Liver (tissue), 9 donors: Measurements from ENCODE around the gene DMD. TPM values are rescaled to one million over a fixed set of nuclear protein-coding genes. Genes with fewer than 3 reads are reported as not detected.

Experiments used
- DNase-seq: peaks from one replicate; pipeline ENCODE4 v3.0.0-alpha.2; 2017; ENCODE audit warnings: low spot score
- H3K27ac ChIP-seq, 2 donors: one replicate each; pipeline ENCODE4 v1.7.0; 2013; ENCODE audit warnings: inconsistent platforms in 2 of 2, low read length in 2 of 2, control low read depth in 1 of 2, low read depth in 1 of 2, mild to moderate bottlenecking in 1 of 2
- H3K27me3 ChIP-seq, 4 donors: one replicate each; pipeline versions ENCODE4 v1.6.1 to v1.7.0; 2013; ENCODE audit warnings: low read length in 3 of 4, inconsistent platforms in 1 of 4, mild to moderate bottlenecking in 1 of 4, moderate library complexity in 1 of 4; ENCODE audit not compliant: control insufficient read depth in 4 of 4, insufficient read depth in 4 of 4
- H3K36me3 ChIP-seq, 4 donors: one replicate each; pipeline versions ENCODE4 v1.6.1 to v1.7.0; 2013; ENCODE audit warnings: low read length in 3 of 4, mild to moderate bottlenecking in 3 of 4, low read depth in 1 of 4, moderate library complexity in 1 of 4; ENCODE audit not compliant: control insufficient read depth in 4 of 4, insufficient read depth in 3 of 4
- H3K4me1 ChIP-seq, 4 donors: one replicate each; pipeline versions ENCODE4 v1.6.1 to v1.7.0; 2013; ENCODE audit warnings: low read length in 3 of 4, mild to moderate bottlenecking in 3 of 4, moderate library complexity in 1 of 4; ENCODE audit not compliant: control insufficient read depth in 4 of 4, insufficient read depth in 4 of 4
- H3K4me3 ChIP-seq, 3 donors: one replicate each; pipeline versions ENCODE4 v1.6.1 to v1.7.0; 2013; ENCODE audit warnings: low read length in 3 of 3, control low read depth in 1 of 3, low read depth in 1 of 3, mild to moderate bottlenecking in 1 of 3
- H3K9ac ChIP-seq, 2 donors: one replicate each; pipeline ENCODE4 v1.7.0; 2013; ENCODE audit warnings: low read length in 2 of 2, mild to moderate bottlenecking in 2 of 2, moderate library complexity in 2 of 2, control low read depth in 1 of 2, low read depth in 1 of 2
- H3K9me3 ChIP-seq, 4 donors: one replicate each; pipeline versions ENCODE4 v1.6.1 to v1.7.0; 2013; ENCODE audit warnings: low read length in 3 of 4; ENCODE audit not compliant: control insufficient read depth in 4 of 4
- ATF3 ChIP-seq: IDR thresholded peaks from 2 replicates; pipeline ENCODE4 v1.6.1; 2016; ENCODE audit warnings: antibody characterized with exemption
- CTCF ChIP-seq: fragments of 150-350 bp; IDR thresholded peaks from 2 replicates; pipeline ENCODE4 v1.5.1; 2017; ENCODE audit warnings: improper control_type of control experiment, low read depth, low read length; ENCODE audit not compliant: missing input control
- EGR1 ChIP-seq, 2 donors: IDR thresholded peaks; 2 replicates each; pipeline ENCODE4 v1.6.1; 2016 to 2018; ENCODE audit warnings: antibody characterized with exemption in 2 of 2, low read depth in 2 of 2
- FOXA1 ChIP-seq: IDR thresholded peaks from 2 replicates; pipeline ENCODE4 v1.6.1; 2016; ENCODE audit warnings: antibody characterized with exemption
- FOXA2 ChIP-seq: IDR thresholded peaks from 2 replicates; pipeline ENCODE4 v1.6.1; 2016; ENCODE audit warnings: antibody characterized with exemption
- GABPA ChIP-seq, 2 donors: IDR thresholded peaks in 1 of 2; conservative IDR thresholded peaks in 1 of 2; 2 replicates each; pipeline ENCODE4 v1.6.1; 2016; ENCODE audit warnings: antibody characterized with exemption in 2 of 2, mild to moderate bottlenecking in 1 of 2, moderate library complexity in 1 of 2
- HNF4A ChIP-seq, 2 donors: conservative IDR thresholded peaks; 2 replicates each; pipeline ENCODE4 v1.6.1; 2016; ENCODE audit warnings: antibody characterized with exemption in 2 of 2, mild to moderate bottlenecking in 2 of 2
- NR2F2 ChIP-seq: IDR thresholded peaks from 2 replicates; pipeline ENCODE4 v1.6.1; 2016; ENCODE audit warnings: antibody characterized with exemption
- RAD21 ChIP-seq, 2 donors: IDR thresholded peaks; 2 replicates each; pipeline ENCODE4 v1.6.1; 2016; ENCODE audit warnings: antibody characterized with exemption in 2 of 2, mild to moderate bottlenecking in 2 of 2
- REST ChIP-seq: IDR thresholded peaks from 2 replicates; pipeline ENCODE4 v1.6.1; 2016; ENCODE audit warnings: antibody characterized with exemption, mild to moderate bottlenecking
- RXRA ChIP-seq, 2 donors: IDR thresholded peaks; 2 replicates each; pipeline ENCODE4 v1.6.1; 2017 to 2018; ENCODE audit warnings: antibody characterized with exemption in 2 of 2, mild to moderate bottlenecking in 1 of 2
- SP1 ChIP-seq: IDR thresholded peaks from 2 replicates; pipeline ENCODE4 v1.6.1; 2018; ENCODE audit warnings: antibody characterized with exemption, mild to moderate bottlenecking
- TAF1 ChIP-seq: conservative IDR thresholded peaks from 2 replicates; pipeline ENCODE4 v1.6.1; 2016; ENCODE audit warnings: antibody characterized with exemption, mild to moderate bottlenecking
- YY1 ChIP-seq: IDR thresholded peaks from 2 replicates; pipeline ENCODE4 v1.6.1; 2016; ENCODE audit warnings: antibody characterized with exemption, mild to moderate bottlenecking
- WGBS: extraction: QIAGEN DNeasy Blood & Tissue Kit; methylation state at CpG from one replicate; pipeline ENCODE4 v1.1.7; 2013; 5-methylcytosine and 5-hydroxymethylcytosine counted together
- polyA plus RNA-seq, 2 donors: library from polyadenylated mRNA; stranded (reverse) in 1 of 2; unstranded in 1 of 2; fragments of 200-250 nt in 1 of 2; fragments of >200 nt in 1 of 2; fragmentation: Nextera tagmentation in 1 of 2; extraction: Ambion mirVana in 1 of 2; gene quantifications; one replicate each; pipeline versions ENCODE4 v1.2.1 to v1.2.3, GENCODE V29; 2013 to 2015
- total RNA-seq, 2 donors: library from RNA; depleted of rRNA; stranded (reverse); fragments of >200 nt; gene quantifications; one replicate each; pipeline ENCODE4 v1.2.3, GENCODE V29; 2014
- TF ChIP-seq, protein P1 (sequence below): IDR thresholded peaks from 2 replicates; pipeline ENCODE4 v1.6.1; 2016; ENCODE audit warnings: antibody characterized with exemption
- donor health status: healthy.
- donor health status: healthy.
- donor health status: healthy.
- donor health status: healthy.
- donor health status: healthy.

Gene DMD
- total and polyA plus RNA-seq, 4 donors, result 14.6 to 61.9 (median 23.9) TPM

DNA sequence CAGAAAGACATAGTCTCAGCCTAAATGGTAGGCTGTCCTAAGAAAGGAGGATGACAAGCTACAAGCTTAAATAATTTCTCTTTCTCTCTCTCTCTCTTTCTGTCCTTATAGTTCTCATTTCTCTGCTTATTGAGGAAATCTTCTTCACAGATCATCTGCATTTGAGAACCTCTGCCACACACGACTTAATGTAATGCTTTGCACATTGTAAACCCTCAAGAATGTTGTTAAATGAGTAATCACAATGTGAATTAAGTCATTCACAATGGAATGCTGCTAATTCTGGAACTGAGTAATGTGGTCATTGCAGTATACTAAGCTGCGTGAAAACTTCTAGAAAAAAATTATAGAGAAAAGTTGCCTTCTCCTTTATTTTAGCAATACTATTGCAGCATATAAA is 1630.6 kb downstream of the DMD start:
- TF ChIP-seq NR2F2 (no peak), TAF1 (no peak), FOXA1 (no peak), CTCF (no peak), FOXA2 (no peak), SP1 (no peak), YY1 (no peak), RAD21 (IDR thresholded peaks at IDR 0.05) (no peak), RXRA (IDR thresholded peaks at IDR 0.05) (no peak), EGR1 (IDR thresholded peaks at IDR 0.05; ENCODE audit: low read depth in 2 of 2) (no peak)
- TF ChIP-seq, protein P1, sequence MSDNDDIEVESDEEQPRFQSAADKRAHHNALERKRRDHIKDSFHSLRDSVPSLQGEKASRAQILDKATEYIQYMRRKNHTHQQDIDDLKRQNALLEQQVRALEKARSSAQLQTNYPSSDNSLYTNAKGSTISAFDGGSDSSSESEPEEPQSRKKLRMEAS, result no peak
- no peaks in the 10 kb centered on the region for H3K9me3 ChIP-seq
- 64% methylated on average over 2 of the region's 2 CpGs for WGBS
- H3K4me1 ChIP-seq, result no peaks in the 10 kb centered on the region
- H3K36me3 ChIP-seq, result no peaks in the 10 kb centered on the region
- no peak overlapping the region for H3K27ac ChIP-seq
- no peak overlapping the region for H3K4me3 ChIP-seq
- H3K9ac ChIP-seq, result no peak overlapping the region
- no peak for DNase-seq
- no peaks in the 10 kb centered on the region for H3K27me3 ChIP-seq

- Histone ChIP-seq H3K9me3 (no peaks in the 10 kb centered on the region), H3K9ac (no peak overlapping the region), H3K4me3 (no peak overlapping the region), H3K36me3 (no peaks in the 10 kb centered on the region), H3K27me3 (no peaks in the 10 kb centered on the region), H3K4me1 (no peaks in the 10 kb centered on the region), H3K27ac (no peak overlapping the region)
- 88% methylated on average over 4 of the region's 4 CpGs for WGBS
- TF ChIP-seq YY1 (no peak), GABPA (IDR thresholded peaks at IDR 0.05 in 1 of 2, conservative IDR thresholded peaks at IDR 0.05 in 1 of 2) (no peak), HNF4A (conservative IDR thresholded peaks at IDR 0.05) (no peak)
- DNase-seq, result no peak
Measured at GRCh38 chrX:31580227-31580626, 1631.1 kb downstream of the DMD start.

- Histone ChIP-seq H3K9me3 (no peaks in the 10 kb centered on the region), H3K27me3 (no peaks in the 10 kb centered on the region), H3K9ac (no peak overlapping the region), H3K27ac (no peak overlapping the region), H3K4me1 (no peaks in the 10 kb centered on the region), H3K4me3 (no peak overlapping the region), H3K36me3 (no peaks in the 10 kb centered on the region)
- 69% methylated on average over 1 of the region's 1 CpG for WGBS
- DNase-seq, result no peak
- no peak for TF ChIP-seq YY1
- no peak for TF ChIP-seq ATF3
- TF ChIP-seq HNF4A (conservative IDR thresholded peaks at IDR 0.05), result no peak
- no peak for TF ChIP-seq REST
- TF ChIP-seq CTCF, result no peak
- TF ChIP-seq EGR1 (IDR thresholded peaks at IDR 0.05; ENCODE audit: low read depth in 2 of 2), result no peak
- TF ChIP-seq, protein P1, result no peak
- TF ChIP-seq RAD21 (IDR thresholded peaks at IDR 0.05), result no peak
- TF ChIP-seq NR2F2, result no peak
- TF ChIP-seq GABPA (IDR thresholded peaks at IDR 0.05 in 1 of 2, conservative IDR thresholded peaks at IDR 0.05 in 1 of 2), result no peak
- TF ChIP-seq FOXA1, result no peak
Measured at GRCh38 chrX:31572360-31572759, 1639.0 kb downstream of the DMD start.
